Body of pancreas (tissue), 4 donors: ENCODE data around the gene ZNF562.

Experiments used
- CTCF ChIP-seq, 7 experiments: fragments of 450-650 bp in 4 of 7; fragments of 200-600 bp in 3 of 7; sonication (generic) in 3 of 7; IDR thresholded peaks; one replicate each; pipeline ENCODE4 v1.5.1; 2016 to 2019; ENCODE audit warnings: antibody characterized with exemption in 7 of 7
- POLR2A ChIP-seq, 3 donors: fragments of 450-650 bp; IDR thresholded peaks; one replicate each; pipeline ENCODE4 v1.6.1; 2016; ENCODE audit warnings: antibody characterized with exemption in 3 of 3, mild to moderate bottlenecking in 2 of 3

- TF ChIP-seq POLR2A (IDR thresholded peaks at IDR 0.05): no peak
- no peak for TF ChIP-seq CTCF (IDR thresholded peaks at IDR 0.05)
Measured at GRCh38 chr19:9610484-9611113, 64.3 kb downstream of the ZNF562 start.
